Thyroid gland (tissue), 4 donors: ENCODE measurements around the gene PLCD3.

ENCODE experiments used
- POLR2A ChIP-seq, 2 donors: fragments of 450-650 bp; IDR thresholded peaks; one replicate each; pipeline ENCODE4 v1.6.1; 2017; ENCODE audit warnings: antibody characterized with exemption in 2 of 2, mild to moderate bottlenecking in 2 of 2, moderate library complexity in 1 of 2
- TF ChIP-seq, protein P1 (sequence below), 6 experiments: fragments of 200-600 bp in 3 of 6; fragments of 450-650 bp in 3 of 6; sonication (generic) in 3 of 6; IDR thresholded peaks; one replicate each; pipeline ENCODE4 v1.5.1; 2016 to 2019; ENCODE audit warnings: antibody characterized with exemption in 6 of 6, mild to moderate bottlenecking in 2 of 6, inconsistent platforms in 1 of 6, moderate library complexity in 1 of 6

DNA sequence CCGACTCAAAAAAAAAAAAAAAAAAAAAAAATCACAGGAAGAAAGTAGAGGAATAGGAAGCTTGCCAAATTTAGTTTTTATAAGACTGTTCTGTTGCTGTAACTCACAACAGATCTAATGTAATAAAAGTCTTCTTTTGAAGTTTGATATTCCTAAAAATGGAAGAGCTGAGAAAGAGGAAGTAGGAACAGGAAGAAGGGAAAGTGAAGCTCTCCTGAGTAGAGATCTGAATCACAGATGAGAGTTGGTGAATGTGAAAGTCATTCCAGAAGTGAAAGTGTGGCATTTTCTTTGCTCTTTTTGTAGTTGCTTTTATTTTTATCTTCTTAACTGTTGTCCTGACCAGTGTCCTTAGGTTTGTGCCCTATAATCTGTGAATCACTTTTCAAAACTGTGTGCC is 69.1 kb downstream of the PLCD3 start:
- TF ChIP-seq POLR2A (IDR thresholded peaks at IDR 0.05), result no peak
- TF ChIP-seq, protein P1, sequence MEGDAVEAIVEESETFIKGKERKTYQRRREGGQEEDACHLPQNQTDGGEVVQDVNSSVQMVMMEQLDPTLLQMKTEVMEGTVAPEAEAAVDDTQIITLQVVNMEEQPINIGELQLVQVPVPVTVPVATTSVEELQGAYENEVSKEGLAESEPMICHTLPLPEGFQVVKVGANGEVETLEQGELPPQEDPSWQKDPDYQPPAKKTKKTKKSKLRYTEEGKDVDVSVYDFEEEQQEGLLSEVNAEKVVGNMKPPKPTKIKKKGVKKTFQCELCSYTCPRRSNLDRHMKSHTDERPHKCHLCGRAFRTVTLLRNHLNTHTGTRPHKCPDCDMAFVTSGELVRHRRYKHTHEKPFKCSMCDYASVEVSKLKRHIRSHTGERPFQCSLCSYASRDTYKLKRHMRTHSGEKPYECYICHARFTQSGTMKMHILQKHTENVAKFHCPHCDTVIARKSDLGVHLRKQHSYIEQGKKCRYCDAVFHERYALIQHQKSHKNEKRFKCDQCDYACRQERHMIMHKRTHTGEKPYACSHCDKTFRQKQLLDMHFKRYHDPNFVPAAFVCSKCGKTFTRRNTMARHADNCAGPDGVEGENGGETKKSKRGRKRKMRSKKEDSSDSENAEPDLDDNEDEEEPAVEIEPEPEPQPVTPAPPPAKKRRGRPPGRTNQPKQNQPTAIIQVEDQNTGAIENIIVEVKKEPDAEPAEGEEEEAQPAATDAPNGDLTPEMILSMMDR (IDR thresholded peaks at IDR 0.05), result no peak
